BJ (cell line): Measurements from ENCODE around the gene RASGRP3. TPM values are rescaled to one million over a fixed set of nuclear protein-coding genes. Genes with fewer than 3 reads are reported as not detected.

Experiments
- CTCF ChIA-PET: fragments of 350-600 bp; formaldehyde crosslinking; extraction: SDS; loops from one replicate; lab custom pipeline; 2021; ENCODE audit warnings: antibody characterized with exemption, inconsistent platforms; lab: Yijun Ruan, JAX
- POLR2A ChIA-PET: fragments of 300-600 bp; sonication (Branson Sonifier 250); formaldehyde crosslinking; extraction: SDS; loops from one replicate; lab custom pipeline; 2021; ENCODE audit warnings: antibody characterized with exemption; lab: Charles Lee
- DNase-seq: peaks from one replicate; pipeline ENCODE4 v3.0.0-alpha.2; 2011; ENCODE audit warnings: low read depth
- H3K27me3 ChIP-seq: 2 replicates; pipeline ENCODE4 v1.6.0; 2011; ENCODE audit warnings: low read length; ENCODE audit not compliant: control insufficient read depth, insufficient read depth
- H3K36me3 ChIP-seq: 2 replicates; pipeline ENCODE4 v1.5.1; 2011; ENCODE audit warnings: low read length; ENCODE audit not compliant: control insufficient read depth, insufficient read depth
- H3K4me3 ChIP-seq: 2 replicates; pipeline ENCODE4 v1.5.1; 2011; ENCODE audit warnings: low read depth, mild to moderate bottlenecking, control low read depth, low read length
- CTCF ChIP-seq: IDR thresholded peaks from 2 replicates; pipeline ENCODE4 v1.5.1; 2011; ENCODE audit warnings: low read depth, mild to moderate bottlenecking, control low read depth, inconsistent platforms, low read length, moderate library complexity; ENCODE audit not compliant: insufficient read depth
- polyA plus RNA-seq: library from polyadenylated mRNA; depleted of rRNA; stranded (reverse); fragments of >200 nt; gene quantifications from 2 replicates; pipeline ENCODE4 v1.2.3, GENCODE V29; 2011

RASGRP3 gene
- polyA plus RNA-seq, 1 experiment, result 2.6 TPM

GRCh38 chr2:33581872-33582271 lies 105.4 kb downstream of the RASGRP3 start:
- DNase-seq, result no peak
- TF ChIP-seq CTCF, result no peak

GRCh38 chr2:33583194-33583938 lies 106.9 kb downstream of the RASGRP3 start:
- peaks cover 10% of the 10 kb centered on the region for H3K36me3 ChIP-seq
- TF ChIP-seq CTCF, result peak; percentile 77
- H3K4me3 ChIP-seq, result no peak overlapping the region
- no peak for DNase-seq
- CTCF ChIA-PET, result interaction anchor here (0.5 to 3.3 kb wide), 24 partner anchors 10 to 961 kb away, joined by 3 to 25 read pairs (median 3); partner anchors contain the start of genes FAM98A and RASGRP3
- POLR2A ChIA-PET, result no interaction called here
- H3K27me3 ChIP-seq, result no peaks in the 10 kb centered on the region

More at GRCh38 chr2:33581872-33582271, 105.4 kb downstream of the RASGRP3 start:
- Histone ChIP-seq H3K4me3 (no peak overlapping the region), H3K27me3 (no peaks in the 10 kb centered on the region), H3K36me3 (peaks cover 8% of the 10 kb centered on the region)
- POLR2A ChIA-PET, result no interaction called here
- CTCF ChIA-PET, result interaction anchor here (1.5 to 3.3 kb wide), 4 partner anchors 13 to 170 kb away, joined by 3 to 25 read pairs (median 24); partner anchors contain the start of gene RASGRP3

- no peak overlapping the region for H3K4me3 ChIP-seq
- CTCF ChIA-PET, result no interaction called here
- H3K27me3 ChIP-seq, result no peaks in the 10 kb centered on the region
- peaks cover 10% of the 10 kb centered on the region for H3K36me3 ChIP-seq
- TF ChIP-seq CTCF, result no peak
- POLR2A ChIA-PET, result no interaction called here
- no peak for DNase-seq
Measured at GRCh38 chr2:33586766-33587165, 110.3 kb downstream of the RASGRP3 start.

GRCh38 chr2:33588232-33588631 lies 111.8 kb downstream of the RASGRP3 start:
- DNase-seq, result no peak
- H3K36me3 ChIP-seq, result peaks cover 12% of the 10 kb centered on the region
- no peak for TF ChIP-seq CTCF
- ChIA-PET POLR2A (no interaction called here), CTCF (interaction anchor here (0.6 to 1.4 kb wide), 2 partner anchors 176 to 623 kb away, joined by 3 read pairs; no protein-coding TSS in a partner anchor)
- H3K27me3 ChIP-seq, result no peaks in the 10 kb centered on the region
- H3K4me3 ChIP-seq, result no peak overlapping the region

- Histone ChIP-seq H3K36me3 (peaks cover 12% of the 10 kb centered on the region), H3K27me3 (no peaks in the 10 kb centered on the region), H3K4me3 (no peak overlapping the region)
- no peak for DNase-seq
- CTCF ChIA-PET, result no interaction called here
- POLR2A ChIA-PET, result interaction anchor here (0.6 to 0.7 kb wide), 2 partner anchors 55 to 242 kb away, joined by 3 to 14 read pairs; no protein-coding TSS in a partner anchor
- TF ChIP-seq CTCF, result no peak
Measured at GRCh38 chr2:33589444-33589843, 113.0 kb downstream of the RASGRP3 start.
